ENCODE data around the gene STRIP2.

STRIP2 gene

GRCh38 chr7:129454249-129454551, 20.0 kb downstream of the STRIP2 start:
- TF ChIP-seq CTCF (IDR thresholded peaks at IDR 0.05; ENCODE audit: low read depth, low read length, poor library complexity, severe bottlenecking), result no peak
- TF ChIP-seq EZH2phosphoT487 (IDR thresholded peaks at IDR 0.05; ENCODE audit: borderline replicate concordance, low read length), result no peak
- H3K4me2 ChIP-seq (ENCODE audit: low read length), result no peak overlapping the region
- no peaks in the 10 kb centered on the region for H3F3A ChIP-seq (ENCODE audit: control insufficient read depth, insufficient read depth)
- no peaks in the 10 kb centered on the region for H3K4me1 ChIP-seq (ENCODE audit: control insufficient read depth, low read length)
- H3K9me2 ChIP-seq (replicated peaks; ENCODE audit: control insufficient read depth, low read length), result no peaks in the 10 kb centered on the region
- no peak overlapping the region for H3K4me3 ChIP-seq (ENCODE audit: low read length)
- H3K27me3 ChIP-seq (ENCODE audit: control insufficient read depth, low read length), result no peaks in the 10 kb centered on the region
- no peaks in the 10 kb centered on the region for H3K9me3 ChIP-seq (ENCODE audit: control insufficient read depth, insufficient read depth, low read length)
- H4K20me1 ChIP-seq (ENCODE audit: control insufficient read depth, insufficient read depth, low read depth, low read length), result no peaks in the 10 kb centered on the region
- no peaks in the 10 kb centered on the region for H3K79me2 ChIP-seq (ENCODE audit: control insufficient read depth, low read length)
- H3K36me3 ChIP-seq (ENCODE audit: control insufficient read depth, low read length), result peaks cover 27% of the 10 kb centered on the region
- H3K27ac ChIP-seq (ENCODE audit: low read depth, low read length), result no peak overlapping the region

GRCh38 chr7:129456421-129456820, 22.2 kb downstream of the STRIP2 start:
- H3K36me3 ChIP-seq (ENCODE audit: control insufficient read depth, low read length), result peaks cover 43% of the 10 kb centered on the region
- H3K9me2 ChIP-seq (replicated peaks; ENCODE audit: control insufficient read depth, low read length), result no peaks in the 10 kb centered on the region

GRCh38 chr7:129457101-129457500, 22.9 kb downstream of the STRIP2 start:
- H3F3A ChIP-seq (ENCODE audit: control insufficient read depth, insufficient read depth), result no peaks in the 10 kb centered on the region
- TF ChIP-seq EZH2phosphoT487 (IDR thresholded peaks at IDR 0.05; ENCODE audit: borderline replicate concordance, low read length) (no peak), CTCF (IDR thresholded peaks at IDR 0.05; ENCODE audit: low read depth, low read length, poor library complexity, severe bottlenecking) (no peak)
- no peaks in the 10 kb centered on the region for H3K9me3 ChIP-seq (ENCODE audit: control insufficient read depth, insufficient read depth, low read length)
- H3K27ac ChIP-seq (ENCODE audit: low read depth, low read length), result no peak overlapping the region
- H4K20me1 ChIP-seq (ENCODE audit: control insufficient read depth, insufficient read depth, low read depth, low read length), result no peaks in the 10 kb centered on the region
- H3K36me3 ChIP-seq (ENCODE audit: control insufficient read depth, low read length), result peaks cover 44% of the 10 kb centered on the region
- no peaks in the 10 kb centered on the region for H3K27me3 ChIP-seq (ENCODE audit: control insufficient read depth, low read length)
- H3K79me2 ChIP-seq (ENCODE audit: control insufficient read depth, low read length), result no peaks in the 10 kb centered on the region
- no peak overlapping the region for H3K4me3 ChIP-seq (ENCODE audit: low read length)
- no peaks in the 10 kb centered on the region for H3K9me2 ChIP-seq (replicated peaks; ENCODE audit: control insufficient read depth, low read length)
- no peak overlapping the region for H3K4me2 ChIP-seq (ENCODE audit: low read length)
- no peaks in the 10 kb centered on the region for H3K4me1 ChIP-seq (ENCODE audit: control insufficient read depth, low read length)

More at GRCh38 chr7:129456421-129456820, 22.2 kb downstream of the STRIP2 start:
- Histone ChIP-seq H3K4me2 (ENCODE audit: low read length) (no peak overlapping the region), H3K4me3 (ENCODE audit: low read length) (no peak overlapping the region), H4K20me1 (ENCODE audit: control insufficient read depth, insufficient read depth, low read depth, low read length) (no peaks in the 10 kb centered on the region), H3K9me3 (ENCODE audit: control insufficient read depth, insufficient read depth, low read length) (no peaks in the 10 kb centered on the region), H3K4me1 (ENCODE audit: control insufficient read depth, low read length) (no peaks in the 10 kb centered on the region), H3K79me2 (ENCODE audit: control insufficient read depth, low read length) (no peaks in the 10 kb centered on the region), H3K27ac (ENCODE audit: low read depth, low read length) (no peak overlapping the region), H3F3A (ENCODE audit: control insufficient read depth, insufficient read depth) (no peaks in the 10 kb centered on the region), H3K27me3 (ENCODE audit: control insufficient read depth, low read length) (no peaks in the 10 kb centered on the region)
- TF ChIP-seq EZH2phosphoT487 (IDR thresholded peaks at IDR 0.05; ENCODE audit: borderline replicate concordance, low read length) (no peak), CTCF (IDR thresholded peaks at IDR 0.05; ENCODE audit: low read depth, low read length, poor library complexity, severe bottlenecking) (no peak)

- Histone ChIP-seq H3K27ac (ENCODE audit: low read depth, low read length) (no peak overlapping the region), H3F3A (ENCODE audit: control insufficient read depth, insufficient read depth) (no peaks in the 10 kb centered on the region), H4K20me1 (ENCODE audit: control insufficient read depth, insufficient read depth, low read depth, low read length) (no peaks in the 10 kb centered on the region), H3K4me3 (ENCODE audit: low read length) (no peak overlapping the region), H3K79me2 (ENCODE audit: control insufficient read depth, low read length) (no peaks in the 10 kb centered on the region), H3K4me2 (ENCODE audit: low read length) (no peak overlapping the region), H3K27me3 (ENCODE audit: control insufficient read depth, low read length) (no peaks in the 10 kb centered on the region), H3K9me3 (ENCODE audit: control insufficient read depth, insufficient read depth, low read length) (no peaks in the 10 kb centered on the region), H3K4me1 (ENCODE audit: control insufficient read depth, low read length) (no peaks in the 10 kb centered on the region), H3K36me3 (ENCODE audit: control insufficient read depth, low read length) (peaks cover 50% of the 10 kb centered on the region), H3K9me2 (replicated peaks; ENCODE audit: control insufficient read depth, low read length) (no peaks in the 10 kb centered on the region)
- no peak for TF ChIP-seq CTCF (IDR thresholded peaks at IDR 0.05; ENCODE audit: low read depth, low read length, poor library complexity, severe bottlenecking)
Observed at GRCh38 chr7:129458171-129458570, 23.9 kb downstream of the STRIP2 start.
